GM12878 (cell line): Measurements from ENCODE around the gene HSBP1. TPM values are rescaled to one million over a fixed set of nuclear protein-coding genes. Genes with fewer than 3 reads are reported as not detected.

Experiments used
- MYC ChIP-seq: IDR thresholded peaks from 2 replicates; pipeline ENCODE4 v1.6.1; 2011; ENCODE audit warnings: mild to moderate bottlenecking, low read length, moderate library complexity, inconsistent platforms; ENCODE audit not compliant: insufficient read depth, insufficient replicate concordance, insufficient read length, severe bottlenecking
- SP1 ChIP-seq: IDR thresholded peaks from one replicate; pipeline ENCODE4 v1.6.1; 2011; ENCODE audit warnings: low read depth, low read length
- ZNF592 ChIP-seq: fragments of 450-650 bp; IDR thresholded peaks from 2 replicates; pipeline ENCODE4 v1.6.1; 2017; ENCODE audit warnings: mild to moderate bottlenecking, moderate library complexity
- polyA plus RNA-seq, 11 experiments: library from polyadenylated mRNA; depleted of rRNA in 4 of 11; unstranded in 6 of 11; stranded (reverse) in 5 of 11; fragments of >200 nt; fragmentation: Nextera tagmentation in 4 of 11; fragmentation: Illumina TruSeq in 1 of 11; extraction: Ambion mirVana in 4 of 11; extraction: Trizol in 1 of 11; gene quantifications; 1 replicate in 1 of 11; 2 replicates in 10 of 11; pipeline versions ENCODE4 v1.2.1 to v1.2.3, GENCODE V29; 2011 to 2016; ENCODE audit warnings: inconsistent platforms in 2 of 11, missing spikeins in 2 of 11, low read depth in 1 of 11
- total RNA-seq, 4 experiments: library from RNA; depleted of rRNA in 3 of 4; stranded (reverse); fragments of >200 nt in 3 of 4; fragmentation: Illumina TruSeq in 1 of 4; extraction: Trizol in 1 of 4; gene quantifications; 2 replicates each; pipeline versions ENCODE4 v1.2.1 to v1.2.3, GENCODE V29; 2013 to 2021
- TF ChIP-seq, protein P1 (sequence below): fragments of 450-650 bp; IDR thresholded peaks from 2 replicates; pipeline ENCODE4 v1.6.1; 2018; ENCODE audit warnings: borderline replicate concordance, mild to moderate bottlenecking; ENCODE audit not compliant: partially characterized antibody

Gene HSBP1
- total and polyA plus RNA-seq, 10 of the 15 experiments (the other 5 are each of a cell fraction or from before 2014, with no cell fraction given) = 26.6 to 263 (median 95.7) TPM

DNA sequence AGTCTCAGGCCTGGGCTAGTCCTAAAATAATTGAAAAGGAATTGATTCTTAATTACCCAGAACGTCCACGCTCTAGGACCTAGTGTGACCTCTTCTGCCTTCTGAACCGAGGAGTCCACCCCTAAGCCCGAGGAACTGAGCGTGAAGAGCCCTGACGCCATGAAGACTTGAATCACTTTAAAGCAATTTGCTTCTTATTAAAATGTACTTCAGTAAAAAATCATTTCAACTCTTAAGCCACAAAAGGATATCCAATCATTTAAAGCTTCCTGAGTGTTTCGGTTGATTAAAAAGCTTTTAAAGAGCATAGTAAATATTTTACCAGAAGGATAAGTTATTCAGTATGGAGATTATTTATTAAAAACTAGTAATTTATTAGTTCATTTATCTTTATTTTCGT, 11.6 kb downstream of the HSBP1 start (continued):
- TF ChIP-seq, protein P1, sequence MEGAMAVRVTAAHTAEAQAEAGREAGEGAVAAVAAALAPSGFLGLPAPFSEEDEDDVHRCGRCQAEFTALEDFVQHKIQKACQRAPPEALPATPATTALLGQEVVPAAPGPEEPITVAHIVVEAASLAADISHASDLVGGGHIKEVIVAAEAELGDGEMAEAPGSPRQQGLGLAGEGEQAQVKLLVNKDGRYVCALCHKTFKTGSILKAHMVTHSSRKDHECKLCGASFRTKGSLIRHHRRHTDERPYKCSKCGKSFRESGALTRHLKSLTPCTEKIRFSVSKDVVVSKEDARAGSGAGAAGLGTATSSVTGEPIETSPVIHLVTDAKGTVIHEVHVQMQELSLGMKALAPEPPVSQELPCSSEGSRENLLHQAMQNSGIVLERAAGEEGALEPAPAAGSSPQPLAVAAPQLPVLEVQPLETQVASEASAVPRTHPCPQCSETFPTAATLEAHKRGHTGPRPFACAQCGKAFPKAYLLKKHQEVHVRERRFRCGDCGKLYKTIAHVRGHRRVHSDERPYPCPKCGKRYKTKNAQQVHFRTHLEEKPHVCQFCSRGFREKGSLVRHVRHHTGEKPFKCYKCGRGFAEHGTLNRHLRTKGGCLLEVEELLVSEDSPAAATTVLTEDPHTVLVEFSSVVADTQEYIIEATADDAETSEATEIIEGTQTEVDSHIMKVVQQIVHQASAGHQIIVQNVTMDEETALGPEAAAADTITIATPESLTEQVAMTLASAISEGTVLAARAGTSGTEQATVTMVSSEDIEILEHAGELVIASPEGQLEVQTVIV = no peak
- TF ChIP-seq ZNF592 = no peak
- TF ChIP-seq MYC = no peak
- no peak for TF ChIP-seq SP1
